HG03571 (cell line): ENCODE results near the gene CLEC4A.
"Not testable (repeated sequence)": the region's sequence is repeated elsewhere in the genome, so short reads cannot be mapped to it uniquely, and the experiment has no call there.

Source experiments
- ATAC-seq: cut with Tn5 transposase; IDR thresholded peaks from one replicate; pipeline ENCODE4 v1.9.1; 2021; ENCODE audit not compliant: unreplicated experiment

CLEC4A gene

DNA sequence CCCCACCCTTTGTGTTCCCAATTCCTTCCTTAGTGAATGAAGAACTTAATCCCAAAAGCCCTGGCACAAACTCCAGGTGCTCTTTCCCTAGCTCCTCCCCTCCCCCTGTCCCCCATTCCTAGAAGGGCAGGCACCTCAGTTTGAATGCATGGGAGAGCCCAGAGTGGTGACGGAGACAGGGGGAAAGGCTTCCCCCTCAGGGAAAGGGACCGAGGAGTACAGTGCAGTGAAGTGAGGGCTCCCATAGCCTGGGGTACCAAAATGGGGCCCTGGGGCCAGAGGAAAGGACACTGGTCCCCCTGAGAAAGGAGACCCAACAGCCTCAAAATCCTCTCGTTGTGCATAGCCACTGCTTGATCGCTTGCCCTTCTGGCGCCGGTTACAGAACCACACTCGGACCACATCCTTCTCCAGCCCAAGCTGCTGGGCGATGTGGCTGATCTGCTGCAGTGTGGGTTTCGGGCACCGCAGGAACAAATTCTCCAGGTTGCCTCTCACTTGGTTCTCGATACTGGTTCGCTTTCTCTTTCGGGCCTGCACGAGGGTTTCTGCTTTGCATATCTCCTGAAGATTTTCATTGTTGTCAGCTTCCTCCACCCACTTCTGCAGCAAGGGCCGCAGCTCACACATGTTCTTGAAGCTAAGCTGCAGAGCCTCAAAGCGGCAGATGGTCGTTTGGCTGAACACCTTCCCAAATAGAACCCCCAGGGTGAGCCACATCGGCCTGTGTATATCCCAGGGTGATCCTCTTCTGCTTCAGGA is 10.4 kb downstream of the CLEC4A start:
- ATAC-seq = not testable (repeated sequence)

DNA sequence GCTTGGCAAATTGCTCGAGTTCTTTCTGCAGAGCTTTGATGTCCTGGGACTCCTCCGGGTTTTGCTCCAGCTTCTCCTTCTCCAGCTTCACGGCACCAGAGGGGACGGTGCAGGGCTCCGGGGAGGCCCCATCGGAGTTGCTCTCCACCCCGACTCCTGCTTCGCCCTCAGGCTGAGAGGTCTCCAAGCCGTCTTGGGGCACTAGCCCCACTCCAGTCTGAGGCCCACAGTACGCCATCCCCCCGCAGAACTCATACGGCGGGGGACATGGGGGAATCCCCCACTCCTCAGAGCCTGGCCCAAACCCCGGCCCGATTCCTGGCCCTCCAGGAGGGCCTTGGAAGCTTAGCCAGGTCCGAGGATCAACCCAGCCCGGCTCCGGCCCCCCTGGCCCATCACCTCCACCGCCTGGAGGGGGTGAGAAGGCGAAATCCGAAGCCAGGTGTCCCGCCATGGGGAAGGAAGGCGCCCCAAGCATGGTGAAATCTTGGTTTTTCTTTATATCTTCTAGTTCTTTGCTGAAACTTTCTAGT is 11.0 kb downstream of the CLEC4A start:
- not testable (repeated sequence) for ATAC-seq

- ATAC-seq = not testable (repeated sequence)
These were observed 18.2 kb downstream of the CLEC4A start for GRCh38 chr12:8141647-8142046.

GRCh38 chr12:8143261-8143660 is 19.8 kb downstream of the CLEC4A start:
- ATAC-seq = no peak

GRCh38 chr12:8145754-8146441 is 22.5 kb downstream of the CLEC4A start:
- no peak for ATAC-seq

DNA sequence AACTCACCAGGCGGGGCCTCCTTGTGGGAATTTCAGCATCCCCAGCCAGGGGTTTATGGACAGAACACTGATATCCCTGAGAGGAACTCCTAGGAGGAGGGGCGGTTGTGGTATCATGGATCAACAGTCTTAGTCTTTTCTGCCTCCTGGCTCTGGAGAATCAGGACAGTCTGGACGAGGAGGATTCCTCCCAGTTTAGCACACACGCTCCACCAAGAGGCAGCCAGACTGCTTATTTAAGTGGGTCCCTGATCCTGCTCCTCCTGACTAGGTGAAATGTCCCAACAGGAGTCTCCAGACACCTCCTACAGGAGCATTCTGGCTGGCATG is 23.0 kb downstream of the CLEC4A start:
- no peak for ATAC-seq

- no peak for ATAC-seq
These were observed 31.1 kb downstream of the CLEC4A start for GRCh38 chr12:8154526-8154925.

- no peak for ATAC-seq
These were observed 33.0 kb downstream of the CLEC4A start for GRCh38 chr12:8156416-8156815.

- no peak for ATAC-seq
These were observed 33.4 kb downstream of the CLEC4A start, which contains the start of gene ZNF705A for GRCh38 chr12:8156845-8157244. ZNF705A (plus strand) TSS chr12:8157015; CDS start chr12:8172626, 15,611 bp downstream.

DNA sequence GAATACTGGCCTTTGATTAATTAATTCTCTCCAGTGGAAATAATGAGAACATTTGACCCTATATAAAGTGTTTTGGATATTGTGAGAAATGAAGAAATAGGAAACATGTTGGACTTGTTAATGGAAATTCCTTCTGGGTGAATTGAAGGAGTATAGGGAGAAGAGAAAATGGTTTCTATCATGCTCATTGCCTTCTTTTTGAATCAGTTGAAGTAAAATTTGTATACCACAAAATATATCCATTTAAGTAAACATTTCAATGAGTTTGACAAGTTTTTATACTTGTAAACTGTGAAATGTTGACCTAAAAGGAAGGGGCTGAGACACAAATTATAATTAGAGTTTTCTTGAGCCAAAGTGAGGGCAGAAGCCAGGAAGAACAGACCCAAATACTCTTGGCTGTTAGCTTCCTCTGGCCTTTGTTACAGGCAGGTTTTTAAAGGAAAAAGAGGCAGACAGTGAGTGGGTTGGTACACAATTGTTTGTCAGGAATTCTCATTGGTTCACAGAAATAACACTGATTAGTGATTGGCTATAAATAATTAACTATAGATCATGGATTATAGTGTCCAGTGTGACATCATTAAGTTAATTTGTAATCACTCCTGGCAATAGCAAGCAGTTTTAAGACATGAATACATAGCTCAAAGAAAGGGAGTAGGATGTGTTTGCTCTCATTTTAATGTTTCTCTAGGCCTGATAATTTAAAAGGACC is 34.2 kb downstream of the CLEC4A start:
- ATAC-seq = no peak

DNA sequence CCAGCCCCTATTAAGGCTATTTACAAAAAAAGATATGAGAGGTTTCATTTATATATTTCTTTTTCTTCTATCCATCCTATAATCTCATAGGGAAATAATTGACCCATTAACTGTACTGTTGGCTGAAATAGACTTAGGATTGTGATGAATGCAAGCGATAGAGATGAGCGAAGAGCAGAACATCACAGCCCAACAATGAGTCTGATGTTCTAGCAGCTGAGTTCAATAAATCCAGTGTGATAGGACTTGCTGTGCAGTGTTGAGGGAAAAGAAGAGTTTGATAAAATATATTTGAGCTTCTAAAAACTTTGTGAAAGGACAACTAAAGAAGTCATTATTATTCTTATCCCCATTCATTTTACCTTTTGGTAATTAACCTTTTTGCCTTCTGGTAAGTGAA is 49.5 kb downstream of the CLEC4A start:
- not testable (repeated sequence) for ATAC-seq

- ATAC-seq = not testable (repeated sequence)
These were observed 56.7 kb downstream of the CLEC4A start for GRCh38 chr12:8179989-8180585.

DNA sequence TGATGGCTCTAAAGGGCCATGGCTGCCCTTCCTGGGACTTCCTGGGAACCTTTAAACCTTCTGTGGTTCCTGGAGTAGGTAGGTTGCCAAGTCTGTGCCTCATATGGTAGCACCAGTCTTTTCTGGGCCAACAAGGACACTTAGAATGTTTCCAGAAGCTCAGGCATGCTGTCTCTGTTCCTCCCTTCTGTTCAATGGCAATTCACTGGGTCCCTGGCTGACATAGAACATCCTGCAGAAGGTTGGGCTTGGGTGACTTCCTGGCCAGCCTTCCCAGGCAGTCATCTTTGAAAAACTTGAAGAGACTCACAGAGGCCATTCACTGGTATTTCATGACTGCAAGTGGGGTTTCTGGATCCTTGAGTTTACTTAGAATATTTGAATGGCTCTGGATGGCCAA is 57.9 kb downstream of the CLEC4A start:
- not testable (repeated sequence) for ATAC-seq

DNA sequence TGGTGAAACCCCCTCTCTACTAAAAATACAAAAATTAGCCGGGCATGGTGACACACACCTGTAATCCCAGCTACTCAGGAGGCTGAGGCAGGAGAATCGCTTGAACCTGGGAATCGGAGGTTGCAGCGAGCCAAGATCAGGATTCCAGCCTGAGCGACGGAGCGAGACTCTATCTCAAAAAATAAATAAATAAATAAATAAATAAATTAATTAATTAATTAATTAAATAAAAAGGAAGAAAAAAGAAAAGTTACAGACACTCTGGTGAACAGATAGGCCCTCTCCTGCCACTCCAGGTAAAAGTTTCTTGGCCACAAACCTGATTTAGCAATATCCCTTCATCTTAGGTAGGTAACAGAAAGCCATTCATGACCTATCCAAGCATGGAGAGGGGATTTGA is 59.5 kb downstream of the CLEC4A start:
- ATAC-seq = not testable (repeated sequence)

DNA sequence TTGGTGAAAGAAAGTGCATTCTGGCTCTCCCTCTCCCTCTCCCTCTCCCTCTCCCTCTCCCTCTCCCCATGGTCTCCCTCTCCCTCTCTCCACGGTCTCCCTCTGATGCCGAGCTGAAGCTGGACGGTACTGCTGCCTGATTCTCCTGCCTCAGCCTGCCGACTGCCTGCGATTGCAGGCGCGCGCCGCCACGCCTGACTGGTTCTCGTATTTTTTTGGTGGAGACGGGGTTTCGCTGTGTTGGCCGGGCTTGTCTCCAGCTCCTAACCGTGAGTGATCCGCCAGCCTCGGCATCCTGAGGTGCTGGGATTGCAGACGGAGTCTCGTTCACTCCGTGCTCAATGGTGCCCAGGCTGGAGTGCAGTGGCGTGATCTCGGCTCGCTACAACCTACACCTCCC is 59.9 kb downstream of the CLEC4A start:
- ATAC-seq = not testable (repeated sequence)

- not testable (repeated sequence) for ATAC-seq
These were observed 60.8 kb downstream of the CLEC4A start for GRCh38 chr12:8184206-8184605.

DNA sequence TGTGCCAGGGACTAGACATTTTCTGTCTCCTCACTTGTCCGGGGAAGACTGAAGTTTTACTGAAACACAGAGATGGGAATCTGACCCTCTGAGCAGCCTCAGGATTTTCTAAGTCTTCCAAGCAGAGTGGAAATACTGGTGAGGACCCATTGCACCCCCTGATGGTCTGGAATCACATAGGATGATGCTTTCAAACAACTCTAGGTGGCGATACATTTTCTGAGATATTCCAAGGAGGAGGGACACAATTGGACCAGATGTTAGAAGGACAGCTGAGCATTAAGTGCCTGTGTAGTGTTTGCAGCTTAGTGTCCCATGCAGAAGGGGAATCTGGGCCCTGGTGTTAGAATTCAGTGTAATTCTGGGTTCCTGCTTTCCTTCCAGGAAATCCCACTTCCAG is 64.7 kb downstream of the CLEC4A start:
- not testable (repeated sequence) for ATAC-seq
